HCT116 (cell line): Measurements from ENCODE around the gene ARHGEF16. TPM values are rescaled to one million over a fixed set of nuclear protein-coding genes. Genes with fewer than 3 reads are reported as not detected.

ENCODE experiments used
- ATAC-seq: fragments of 200-7000 bp; cut with Tn5 transposase; 2 replicates; pipeline ENCODE4 v1.9.1; 2020; ENCODE audit warnings: mild to moderate bottlenecking, moderate library complexity
- BruUV-seq: library from RNA; stranded (reverse); fragments of 400-500 nt; replicated peaks from 2 replicates; lab custom pipeline; 2021; lab: Mats Ljungman, UMichigan
- CTCF ChIA-PET: fragments of 300-600 bp; sonication (Branson Sonifier 250); formaldehyde crosslinking; loops from one replicate; lab custom pipeline; 2021; ENCODE audit warnings: antibody characterized with exemption; lab: Charles Lee
- POLR2A ChIA-PET: fragments of 300-600, 350-600 bp; sonication (Branson Sonifier 250); formaldehyde crosslinking; loops from one replicate; lab custom pipeline; 2021; ENCODE audit warnings: antibody characterized with exemption; lab: Charles Lee
- RAD21 ChIA-PET, 2 experiments: fragments of 300-600 bp; sonication (Branson Sonifier 250); formaldehyde crosslinking; loops; one replicate each; lab custom pipeline; 2023; ENCODE audit warnings: low total read pairs in 2 of 2; ENCODE audit not compliant: uncharacterized antibody in 2 of 2, unreplicated experiment in 2 of 2, low non-redundant PET in 1 of 2; lab: Charles Lee
- DNase-seq: peaks from one replicate; pipeline ENCODE4 v3.0.0-alpha.2; 2010; ENCODE audit warnings: low read depth, low spot score
- H2AFZ ChIP-seq: fragments of 200-600 bp; shearing (Covaris generic), sonication (generic); 2 replicates; pipeline ENCODE4 v1.6.1; 2017; ENCODE audit warnings: low read depth, mixed run types, mixed read lengths, antibody characterized with exemption, low read length; ENCODE audit not compliant: poor library complexity, severe bottlenecking
- H3K27ac ChIP-seq: 2 replicates; pipeline ENCODE4 v1.5.1; 2012; ENCODE audit warnings: low read depth, low read length
- H3K27me3 ChIP-seq: fragments of 200-600 bp; sonication (generic); 2 replicates; pipeline ENCODE4 v1.6.1; 2016; ENCODE audit warnings: mixed run types, low read length, mixed read lengths; ENCODE audit not compliant: insufficient read depth
- H3K36me3 ChIP-seq, 2 experiments: fragments of 200-500 bp in 1 of 2; fragments of 200-600 bp in 1 of 2; sonication (Bioruptor generic) in 1 of 2; sonication (generic) in 1 of 2; 2 replicates each; pipeline versions ENCODE4 v1.5.1 to v1.6.1; 2014 to 2016; ENCODE audit warnings: low read length in 2 of 2, inconsistent platforms in 1 of 2, mixed read lengths in 1 of 2, mixed run types in 1 of 2; ENCODE audit not compliant: insufficient read depth in 2 of 2, control insufficient read depth in 1 of 2
- H3K4me1 ChIP-seq, 2 experiments: fragments of 200-600 bp in 1 of 2; sonication (generic) in 1 of 2; 2 replicates each; pipeline versions ENCODE4 v1.5.1 to v1.6.1; 2012 to 2017; ENCODE audit warnings: low read length in 2 of 2, inconsistent platforms in 1 of 2, mild to moderate bottlenecking in 1 of 2, mixed read lengths in 1 of 2, mixed run types in 1 of 2, moderate library complexity in 1 of 2; ENCODE audit not compliant: insufficient read depth in 2 of 2, control insufficient read depth in 1 of 2
- H3K4me2 ChIP-seq: fragments of 200-600 bp; sonication (generic); 2 replicates; pipeline ENCODE4 v1.6.1; 2017; ENCODE audit warnings: mixed run types, low read length, mixed read lengths
- H3K4me3 ChIP-seq, 2 experiments: fragments of 200-600 bp in 1 of 2; sonication (generic) in 1 of 2; replicated peaks in 1 of 2; 2 replicates each; pipeline ENCODE4 v1.5.1; 2011 to 2016; ENCODE audit warnings: low read length in 2 of 2, control low read depth in 1 of 2, low read depth in 1 of 2, mild to moderate bottlenecking in 1 of 2, mixed read lengths in 1 of 2, mixed run types in 1 of 2
- H3K79me2 ChIP-seq: fragments of 200-600 bp; sonication (generic); 2 replicates; pipeline ENCODE4 v1.6.1; 2017; ENCODE audit warnings: mild to moderate bottlenecking, mixed run types, low read length, moderate library complexity, mixed read lengths; ENCODE audit not compliant: insufficient read depth
- H3K9ac ChIP-seq: fragments of 200-600 bp; sonication (generic); 2 replicates; pipeline ENCODE4 v1.6.1; 2016; ENCODE audit warnings: low read length, mixed read lengths
- H3K9me2 ChIP-seq: fragments of 200-600 bp; sonication (generic), shearing (Covaris generic); 2 replicates; pipeline ENCODE4 v1.6.1; 2017; ENCODE audit warnings: mixed run types, mild to moderate bottlenecking, moderate library complexity; ENCODE audit not compliant: insufficient read depth
- H3K9me3 ChIP-seq, 2 experiments: fragments of 200-500 bp in 1 of 2; fragments of 200-600 bp in 1 of 2; sonication (Bioruptor generic) in 1 of 2; sonication (generic) in 1 of 2; 2 replicates each; pipeline ENCODE4 v1.6.1; 2014 to 2017; ENCODE audit warnings: low read length in 2 of 2, mixed read lengths in 2 of 2, inconsistent platforms in 1 of 2, low read depth in 1 of 2, mild to moderate bottlenecking in 1 of 2, mixed run types in 1 of 2, moderate library complexity in 1 of 2; ENCODE audit not compliant: control insufficient read depth in 1 of 2, insufficient read depth in 1 of 2
- H4K20me1 ChIP-seq: fragments of 200-600 bp; sonication (generic), shearing (Covaris generic); 2 replicates; pipeline ENCODE4 v1.6.1; 2017; ENCODE audit warnings: mixed run types, mild to moderate bottlenecking, moderate library complexity; ENCODE audit not compliant: insufficient read depth
- CBX3 ChIP-seq: IDR thresholded peaks from 2 replicates; pipeline ENCODE4 v1.6.1; 2012; ENCODE audit warnings: low read depth
- EGR1 ChIP-seq: IDR thresholded peaks from 2 replicates; pipeline ENCODE4 v1.6.1; 2012; ENCODE audit warnings: low read depth
- EZH2 ChIP-seq: fragments of 200-600 bp; sonication (generic); IDR thresholded peaks from 2 replicates; pipeline ENCODE4 v1.6.1; 2017; ENCODE audit warnings: antibody characterized with exemption, mixed run types
- FOSL1 ChIP-seq: IDR thresholded peaks from 2 replicates; pipeline ENCODE4 v1.6.1; 2012; ENCODE audit warnings: low read depth
- POLR2A ChIP-seq: IDR thresholded peaks from 2 replicates; pipeline ENCODE4 v1.7.0; 2011; ENCODE audit warnings: borderline replicate concordance; ENCODE audit not compliant: insufficient read depth, insufficient read length; ENCODE audit errors: extremely low read depth
- POLR2AphosphoS5 ChIP-seq: IDR thresholded peaks from 2 replicates; pipeline ENCODE4 v1.6.1; 2011; ENCODE audit warnings: mild to moderate bottlenecking, low read depth, low read length, moderate library complexity
- SIN3A ChIP-seq: IDR thresholded peaks from 2 replicates; pipeline ENCODE4 v1.6.1; 2012; ENCODE audit warnings: low read depth
- SP1 ChIP-seq: IDR thresholded peaks from 2 replicates; pipeline ENCODE4 v1.6.1; 2012; ENCODE audit warnings: low read depth
- YY1 ChIP-seq: IDR thresholded peaks from 2 replicates; pipeline ENCODE4 v1.6.1; 2011; ENCODE audit warnings: low read length, low read depth, moderate library complexity, mild to moderate bottlenecking; ENCODE audit not compliant: insufficient replicate concordance; ENCODE audit errors: extremely low read depth
- ZNF274 ChIP-seq: fragments of 200-500 bp; sonication (Bioruptor generic); IDR thresholded peaks from 2 replicates; pipeline ENCODE4 v1.6.1; 2014; ENCODE audit warnings: mild to moderate bottlenecking, low read depth, low read length, inconsistent platforms
- intact Hi-C: fragments of 100-400 bp; cut with micrococcal nuclease; formaldehyde crosslinking; loops from 2 replicates; pipeline ENCODE4 v1.10.0; 2022
- total RNA-seq: library from RNA; stranded (reverse); gene quantifications from one replicate; pipeline ENCODE4 v1.2.1, GENCODE V29; 2021; ENCODE audit not compliant: unreplicated experiment
- TF ChIP-seq, protein P1 (sequence below): IDR thresholded peaks from 2 replicates; pipeline ENCODE4 v1.6.1; 2011; ENCODE audit warnings: mild to moderate bottlenecking, low read length, moderate library complexity; ENCODE audit not compliant: insufficient replicate concordance; ENCODE audit errors: extremely low read depth
- TF ChIP-seq, protein P2 (sequence below): IDR thresholded peaks from 2 replicates; pipeline ENCODE4 v1.6.1; 2012

The ARHGEF16 gene
- total RNA-seq, 1 experiment from 2014 or later: 37.4 TPM

DNA sequence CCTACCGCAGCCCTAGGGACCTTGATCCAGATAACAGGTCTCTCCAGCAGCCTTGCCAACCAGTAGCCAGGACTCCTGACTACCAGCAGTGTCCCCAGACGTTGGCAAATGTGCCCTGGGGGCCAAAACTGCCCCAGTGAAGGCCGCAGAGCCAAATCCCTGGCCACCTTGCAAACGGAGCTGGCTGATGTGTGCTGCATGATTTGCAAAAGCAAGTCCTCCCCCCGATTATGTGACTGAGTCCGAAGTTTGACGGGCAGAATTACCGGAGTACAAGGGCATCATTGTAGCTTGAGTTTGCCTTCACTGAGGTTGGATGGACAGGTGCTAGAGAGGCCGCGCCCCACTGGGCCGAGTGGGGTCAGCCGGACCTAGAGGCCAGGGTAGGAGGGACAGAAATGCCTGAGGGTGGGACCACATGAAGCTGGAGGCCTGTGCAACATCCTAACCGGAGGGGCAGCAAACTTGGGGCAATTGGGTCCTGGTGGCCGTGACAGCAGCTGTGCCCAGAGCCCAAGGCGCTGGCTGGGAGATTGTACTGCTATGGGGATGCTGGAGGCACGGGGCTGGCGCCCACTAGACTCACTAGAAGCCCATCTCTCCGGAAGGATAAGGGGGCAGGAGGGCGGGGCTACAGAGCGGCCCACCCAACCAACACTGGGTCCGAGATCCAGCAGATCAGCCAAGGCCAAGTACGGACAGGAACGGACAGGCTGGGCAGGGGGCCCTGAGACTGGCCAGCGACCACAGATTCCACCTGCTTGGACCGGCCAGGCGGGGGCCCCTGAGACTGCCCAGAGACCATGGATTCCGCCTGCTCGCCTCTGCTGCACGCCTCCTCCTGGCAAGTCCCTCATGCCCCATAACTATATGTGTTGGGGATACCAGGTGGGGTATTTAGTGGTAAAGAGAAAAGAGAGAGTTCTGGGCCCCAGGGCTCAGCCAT lies 2.8 kb downstream of the ARHGEF16 start:
- no peak overlapping the region for H3K4me3 ChIP-seq
- no peaks in the 10 kb centered on the region for H4K20me1 ChIP-seq
- POLR2A ChIA-PET: no interaction called here
- intact Hi-C loops: no loop called here
- no TSS peak for BruUV-seq
- H3K36me3 ChIP-seq: no peaks in the 10 kb centered on the region
- peaks cover 15% of the 10 kb centered on the region for H3K79me2 ChIP-seq
- CTCF ChIA-PET: interaction anchor here (1.1 kb wide), 1 partner anchor 162 kb away, joined by 3 read pairs; no protein-coding TSS in a partner anchor
- DNase-seq: no peak
- H3K9me2 ChIP-seq: no peaks in the 10 kb centered on the region
- TF ChIP-seq, protein P1, sequence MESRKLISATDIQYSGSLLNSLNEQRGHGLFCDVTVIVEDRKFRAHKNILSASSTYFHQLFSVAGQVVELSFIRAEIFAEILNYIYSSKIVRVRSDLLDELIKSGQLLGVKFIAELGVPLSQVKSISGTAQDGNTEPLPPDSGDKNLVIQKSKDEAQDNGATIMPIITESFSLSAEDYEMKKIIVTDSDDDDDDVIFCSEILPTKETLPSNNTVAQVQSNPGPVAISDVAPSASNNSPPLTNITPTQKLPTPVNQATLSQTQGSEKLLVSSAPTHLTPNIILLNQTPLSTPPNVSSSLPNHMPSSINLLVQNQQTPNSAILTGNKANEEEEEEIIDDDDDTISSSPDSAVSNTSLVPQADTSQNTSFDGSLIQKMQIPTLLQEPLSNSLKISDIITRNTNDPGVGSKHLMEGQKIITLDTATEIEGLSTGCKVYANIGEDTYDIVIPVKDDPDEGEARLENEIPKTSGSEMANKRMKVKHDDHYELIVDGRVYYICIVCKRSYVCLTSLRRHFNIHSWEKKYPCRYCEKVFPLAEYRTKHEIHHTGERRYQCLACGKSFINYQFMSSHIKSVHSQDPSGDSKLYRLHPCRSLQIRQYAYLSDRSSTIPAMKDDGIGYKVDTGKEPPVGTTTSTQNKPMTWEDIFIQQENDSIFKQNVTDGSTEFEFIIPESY: no peak
- no peak for TF ChIP-seq CBX3
- TF ChIP-seq SIN3A: no peak
- no peak for TF ChIP-seq ZNF274
- TF ChIP-seq EGR1: no peak
- TF ChIP-seq FOSL1: no peak
- TF ChIP-seq SP1: no peak
- TF ChIP-seq EZH2: no peak
- no peak for TF ChIP-seq YY1
- TF ChIP-seq, protein P2, sequence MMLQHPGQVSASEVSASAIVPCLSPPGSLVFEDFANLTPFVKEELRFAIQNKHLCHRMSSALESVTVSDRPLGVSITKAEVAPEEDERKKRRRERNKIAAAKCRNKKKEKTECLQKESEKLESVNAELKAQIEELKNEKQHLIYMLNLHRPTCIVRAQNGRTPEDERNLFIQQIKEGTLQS: no peak
- no peak for TF ChIP-seq POLR2A
- TF ChIP-seq POLR2AphosphoS5: no peak
- TF ChIP-seq, all 23 proteins: peak for 0
- Histone ChIP-seq H3K9me3 (no peaks in the 10 kb centered on the region), H3K27me3 (no peaks in the 10 kb centered on the region), H3K9ac (no peak overlapping the region), H3K27ac (no peak overlapping the region), H3K4me2 (no peak overlapping the region), H3K4me1 (peaks cover 28 to 49% of the 10 kb centered on the region in 2 experiments), H2AFZ (no peak overlapping the region)
- ATAC-seq: no peak
- RAD21 ChIA-PET: no interaction called here
